ENCODE data around the gene TRIM8.

The TRIM8 gene

DNA sequence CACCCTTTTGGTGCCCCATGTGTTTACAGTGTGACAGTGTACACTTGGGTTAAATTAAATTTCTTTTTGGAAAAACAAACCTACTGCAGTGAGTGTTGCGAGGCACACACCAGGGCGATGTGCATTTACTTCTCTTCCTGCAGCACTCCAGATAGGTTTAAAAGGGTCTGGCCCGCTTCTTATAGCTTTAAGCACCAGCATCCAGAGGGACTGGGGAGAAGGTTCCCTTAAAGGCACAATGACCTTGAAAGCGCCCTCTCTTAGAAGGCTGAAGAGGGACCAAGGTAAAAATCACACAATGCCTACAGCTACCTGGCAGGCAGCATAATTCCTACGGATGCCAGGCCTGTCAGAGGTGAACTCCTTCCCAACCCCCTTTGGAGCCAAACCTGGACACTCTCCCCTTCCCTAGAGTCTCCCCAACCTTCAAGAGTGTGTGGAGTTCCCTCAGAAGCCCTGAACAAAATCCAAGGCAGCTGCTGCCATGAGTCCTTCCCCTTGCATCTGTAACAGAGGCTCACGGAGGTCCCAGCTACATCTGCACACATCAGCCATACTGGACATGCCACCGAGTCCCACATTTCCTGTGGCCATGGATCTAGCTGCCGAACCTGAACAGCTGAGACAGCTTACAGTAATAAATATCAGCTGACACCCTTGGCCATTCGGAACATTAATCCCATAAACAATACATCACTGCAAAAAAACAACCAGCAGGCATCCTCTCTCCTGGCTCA is 33.2 kb downstream of the TRIM8 start:
- Histone ChIP-seq H3K27me3 (replicated peaks in 2 of 5; ENCODE audit: control insufficient read depth in 4 of 5, insufficient read depth in 5 of 5, low read length in 4 of 5) (no peaks in the 10 kb centered on the region), H3K4me1 (ENCODE audit: control extremely low read depth in 1 of 4, control insufficient read depth in 4 of 4, insufficient read depth in 4 of 4, low read length in 3 of 4) (peaks cover 28 to 65% (median 54%) of the 10 kb centered on the region in 4 experiments), H3K27ac (ENCODE audit: insufficient read depth in 1 of 2, low read depth in 1 of 2, low read length in 2 of 2, poor library complexity in 1 of 2, severe bottlenecking in 2 of 2) (no peak overlapping the region), H3K9me3 (ENCODE audit: control extremely low read depth in 1 of 5, control insufficient read depth in 4 of 5, insufficient read depth in 2 of 5, low read depth in 1 of 5, low read length in 4 of 5) (no peaks in the 10 kb centered on the region), H3K36me3 (ENCODE audit: control insufficient read depth in 4 of 4, insufficient read depth in 4 of 4, low read length in 3 of 4) (peaks cover 0 to 3% (median 3%) of the 10 kb centered on the region in 4 experiments), H3K4me3 (ENCODE audit: control insufficient read depth in 1 of 7, extremely low read depth in 1 of 7, insufficient read depth in 4 of 7, low read depth in 2 of 7, low read length in 6 of 7) (no peak overlapping the region)
- DNase-seq, result no peak
- WGBS (ENCODE audit: insufficient coverage), result 97% methylated on average over 9 of the region's 9 CpGs
- CTCF ChIA-PET, result interaction anchor here (0.7 to 8.8 kb wide), 10 partner anchors 10 to 224 kb away, joined by 3 to 98 read pairs (median 7); partner anchors contain the start of genes ARL3 and SFXN2
- POLR2A ChIA-PET, result no interaction called here

DNA sequence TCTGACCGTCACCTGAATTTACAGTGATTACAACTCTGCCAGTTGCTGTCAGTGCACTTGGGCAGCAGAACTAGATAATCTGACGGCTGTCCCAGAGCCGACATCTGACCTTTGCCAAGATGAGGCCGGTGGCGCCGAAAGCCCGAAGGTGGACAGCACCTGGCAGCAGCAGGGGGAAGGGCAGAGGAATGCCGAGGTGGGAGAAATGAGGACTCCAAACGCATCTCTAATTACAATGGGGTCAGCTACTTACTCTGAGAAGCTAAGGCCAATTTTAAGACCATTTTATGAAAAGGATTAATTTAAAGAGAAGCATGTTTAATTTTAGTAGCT is 33.8 kb downstream of the TRIM8 start:
- ChIA-PET CTCF (interaction anchor here (0.6 to 8.8 kb wide), 13 partner anchors 10 to 224 kb away, joined by 3 to 98 read pairs (median 7); partner anchors contain the start of genes ARL3, SFXN2 and TRIM8), POLR2A (no interaction called here)
- Histone ChIP-seq H3K36me3 (ENCODE audit: control insufficient read depth in 4 of 4, insufficient read depth in 4 of 4, low read length in 3 of 4) (peaks cover 0 to 3% (median 3%) of the 10 kb centered on the region in 4 experiments), H3K27me3 (replicated peaks in 2 of 5; ENCODE audit: control insufficient read depth in 4 of 5, insufficient read depth in 5 of 5, low read length in 4 of 5) (no peaks in the 10 kb centered on the region), H3K4me1 (ENCODE audit: control extremely low read depth in 1 of 4, control insufficient read depth in 4 of 4, insufficient read depth in 4 of 4, low read length in 3 of 4) (peaks cover 28 to 61% (median 50%) of the 10 kb centered on the region in 4 experiments), H3K9me3 (ENCODE audit: control extremely low read depth in 1 of 5, control insufficient read depth in 4 of 5, insufficient read depth in 2 of 5, low read depth in 1 of 5, low read length in 4 of 5) (no peaks in the 10 kb centered on the region), H3K4me3 (ENCODE audit: control insufficient read depth in 1 of 7, extremely low read depth in 1 of 7, insufficient read depth in 4 of 7, low read depth in 2 of 7, low read length in 6 of 7) (no peak overlapping the region), H3K27ac (ENCODE audit: insufficient read depth in 1 of 2, low read depth in 1 of 2, low read length in 2 of 2, poor library complexity in 1 of 2, severe bottlenecking in 2 of 2) (no peak overlapping the region)
- WGBS (ENCODE audit: insufficient coverage), result 99% methylated on average over 9 of the region's 9 CpGs
- DNase-seq, result no peak

DNA sequence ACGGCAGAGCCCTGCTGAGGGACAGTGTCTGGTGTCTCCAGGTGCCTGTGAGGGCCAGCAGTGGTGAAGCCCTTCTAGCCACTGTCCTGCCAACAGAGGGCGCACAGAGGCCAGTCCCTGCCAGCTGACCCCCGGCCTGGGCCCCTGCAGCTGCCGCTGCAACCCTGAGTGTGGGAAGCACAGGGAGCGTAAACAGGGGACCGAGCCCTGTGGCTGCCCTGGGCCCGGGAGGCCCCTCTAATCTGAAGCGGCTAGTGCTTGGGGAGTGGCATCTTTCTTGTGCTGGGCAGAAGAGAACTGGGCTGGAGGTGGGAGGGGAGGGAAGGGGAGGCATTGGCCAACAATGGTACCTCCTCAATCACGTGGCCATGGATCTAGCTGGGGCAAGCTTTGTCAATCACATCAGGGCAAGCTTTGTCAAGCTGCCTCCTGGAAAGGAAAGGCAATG is 34.6 kb downstream of the TRIM8 start:
- WGBS (ENCODE audit: insufficient coverage), result 13% methylated on average over 7 of the region's 9 CpGs
- H3K4me1 ChIP-seq (ENCODE audit: control extremely low read depth in 1 of 4, control insufficient read depth in 4 of 4, insufficient read depth in 4 of 4, low read length in 3 of 4), result peaks cover 23 to 56% (median 42%) of the 10 kb centered on the region in 4 experiments
- H3K9me3 ChIP-seq (ENCODE audit: control extremely low read depth in 1 of 5, control insufficient read depth in 4 of 5, insufficient read depth in 2 of 5, low read depth in 1 of 5, low read length in 4 of 5), result no peaks in the 10 kb centered on the region
- no peaks in the 10 kb centered on the region for H3K27me3 ChIP-seq (replicated peaks in 2 of 5; ENCODE audit: control insufficient read depth in 4 of 5, insufficient read depth in 5 of 5, low read length in 4 of 5)
- DNase-seq, result peak; percentile 32 to 42 (median 33)
- H3K4me3 ChIP-seq (ENCODE audit: control insufficient read depth in 1 of 7, extremely low read depth in 1 of 7, insufficient read depth in 4 of 7, low read depth in 2 of 7, low read length in 6 of 7), result peak overlapping the region in 2 of 7 experiments; percentile 26 to 38
- no peak overlapping the region for H3K27ac ChIP-seq (ENCODE audit: insufficient read depth in 1 of 2, low read depth in 1 of 2, low read length in 2 of 2, poor library complexity in 1 of 2, severe bottlenecking in 2 of 2)
- peaks cover 0 to 3% (median 3%) of the 10 kb centered on the region in 4 experiments for H3K36me3 ChIP-seq (ENCODE audit: control insufficient read depth in 4 of 4, insufficient read depth in 4 of 4, low read length in 3 of 4)
- ChIA-PET CTCF (interaction anchor here (1.0 to 8.8 kb wide), 13 partner anchors 9 to 223 kb away, joined by 3 to 98 read pairs (median 7); partner anchors contain the start of genes ARL3, SFXN2 and TRIM8), POLR2A (no interaction called here)

DNA sequence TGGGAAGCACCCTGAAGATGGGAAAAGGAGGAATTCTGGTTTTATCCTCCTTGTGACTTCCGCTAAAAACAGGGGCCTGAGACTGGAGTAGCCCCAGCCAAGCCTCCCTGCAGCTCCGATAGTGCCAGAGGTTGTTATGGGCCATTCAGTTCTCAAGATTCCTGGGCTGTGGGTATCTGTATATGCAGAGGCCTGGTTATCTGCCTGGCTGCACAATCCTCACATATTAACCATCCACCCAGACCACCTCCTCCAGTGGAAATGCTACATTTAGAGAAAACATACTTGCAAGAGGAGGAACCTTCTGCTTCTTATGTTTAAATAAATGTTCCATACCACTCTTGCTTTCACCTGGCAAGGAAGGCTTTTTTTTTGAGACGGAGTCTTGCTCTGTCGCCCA is 35.3 kb downstream of the TRIM8 start:
- no peaks in the 10 kb centered on the region for H3K27me3 ChIP-seq (replicated peaks in 2 of 5; ENCODE audit: control insufficient read depth in 4 of 5, insufficient read depth in 5 of 5, low read length in 4 of 5)
- H3K9me3 ChIP-seq (ENCODE audit: control extremely low read depth in 1 of 5, control insufficient read depth in 4 of 5, insufficient read depth in 2 of 5, low read depth in 1 of 5, low read length in 4 of 5), result no peaks in the 10 kb centered on the region
- POLR2A ChIA-PET, result no interaction called here
- no peak for DNase-seq
- peaks cover 0 to 3% (median 3%) of the 10 kb centered on the region in 4 experiments for H3K36me3 ChIP-seq (ENCODE audit: control insufficient read depth in 4 of 4, insufficient read depth in 4 of 4, low read length in 3 of 4)
- peaks cover 21 to 48% (median 35%) of the 10 kb centered on the region in 4 experiments for H3K4me1 ChIP-seq (ENCODE audit: control extremely low read depth in 1 of 4, control insufficient read depth in 4 of 4, insufficient read depth in 4 of 4, low read length in 3 of 4)
- WGBS (ENCODE audit: insufficient coverage), result 100% methylated on average over 3 of the region's 4 CpGs
- H3K4me3 ChIP-seq (ENCODE audit: control insufficient read depth in 1 of 7, extremely low read depth in 1 of 7, insufficient read depth in 4 of 7, low read depth in 2 of 7, low read length in 6 of 7), result no peak overlapping the region
- CTCF ChIA-PET, result interaction anchor here (1.0 to 8.8 kb wide), 10 partner anchors 8 to 222 kb away, joined by 5 to 98 read pairs (median 10); partner anchors contain the start of genes ARL3, SFXN2 and TRIM8
- no peak overlapping the region for H3K27ac ChIP-seq (ENCODE audit: insufficient read depth in 1 of 2, low read depth in 1 of 2, low read length in 2 of 2, poor library complexity in 1 of 2, severe bottlenecking in 2 of 2)

DNA sequence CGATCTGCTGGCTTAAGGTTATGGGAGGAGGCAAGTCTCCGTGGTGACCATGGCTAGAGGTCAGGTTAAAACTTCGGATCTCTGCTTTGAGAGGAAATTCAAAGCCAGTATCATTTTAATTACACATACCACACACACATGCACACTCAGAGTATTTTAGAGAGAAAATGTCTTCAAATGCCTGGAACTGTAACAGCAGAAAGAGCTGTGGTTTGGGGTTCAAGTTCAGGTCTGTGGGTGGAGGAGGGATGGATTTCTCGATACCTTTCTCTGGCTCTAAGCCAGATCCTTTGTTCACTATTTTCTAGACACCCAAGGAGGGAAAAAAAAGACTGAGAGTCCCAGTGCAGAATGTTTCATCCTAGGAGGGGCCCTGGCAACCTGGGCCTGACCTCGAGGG is 37.4 kb downstream of the TRIM8 start:
- peaks cover 4 to 29% (median 15%) of the 10 kb centered on the region in 4 experiments for H3K4me1 ChIP-seq (ENCODE audit: control extremely low read depth in 1 of 4, control insufficient read depth in 4 of 4, insufficient read depth in 4 of 4, low read length in 3 of 4)
- DNase-seq, result no peak
- no peak overlapping the region for H3K27ac ChIP-seq (ENCODE audit: insufficient read depth in 1 of 2, low read depth in 1 of 2, low read length in 2 of 2, poor library complexity in 1 of 2, severe bottlenecking in 2 of 2)
- no peaks in the 10 kb centered on the region for H3K27me3 ChIP-seq (replicated peaks in 2 of 5; ENCODE audit: control insufficient read depth in 4 of 5, insufficient read depth in 5 of 5, low read length in 4 of 5)
- H3K9me3 ChIP-seq (ENCODE audit: control extremely low read depth in 1 of 5, control insufficient read depth in 4 of 5, insufficient read depth in 2 of 5, low read depth in 1 of 5, low read length in 4 of 5), result no peaks in the 10 kb centered on the region
- ChIA-PET POLR2A (no interaction called here), CTCF (interaction anchor here (0.9 kb wide), 1 partner anchor 12 kb away, joined by 5 read pairs; no protein-coding TSS in a partner anchor)
- no peak overlapping the region for H3K4me3 ChIP-seq (ENCODE audit: control insufficient read depth in 1 of 7, extremely low read depth in 1 of 7, insufficient read depth in 4 of 7, low read depth in 2 of 7, low read length in 6 of 7)
- H3K36me3 ChIP-seq (ENCODE audit: control insufficient read depth in 4 of 4, insufficient read depth in 4 of 4, low read length in 3 of 4), result peaks cover 0 to 11% (median 8%) of the 10 kb centered on the region in 4 experiments
- 93% methylated on average over 3 of the region's 5 CpGs for WGBS (ENCODE audit: insufficient coverage)

DNA sequence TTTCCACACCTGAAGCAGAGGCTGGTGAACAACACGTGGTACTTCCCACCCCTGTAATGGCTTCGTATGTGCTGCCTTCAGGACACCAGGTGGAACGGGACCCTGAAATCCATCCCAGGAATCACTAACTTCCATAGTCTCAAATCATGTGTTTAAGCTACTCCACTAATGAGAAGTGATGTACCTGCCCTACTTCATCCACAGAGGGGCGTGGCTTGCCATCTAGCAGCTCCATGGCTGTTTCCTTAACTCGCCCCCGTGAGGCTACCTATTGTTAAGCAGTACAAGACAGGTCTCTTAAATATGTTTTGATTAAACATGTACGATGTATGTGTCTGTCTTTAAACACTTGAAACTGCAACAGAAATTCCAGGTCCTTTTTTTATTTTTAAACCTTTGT is 38.1 kb downstream of the TRIM8 start:
- H3K36me3 ChIP-seq (ENCODE audit: control insufficient read depth in 4 of 4, insufficient read depth in 4 of 4, low read length in 3 of 4), result peaks cover 0 to 11% (median 8%) of the 10 kb centered on the region in 4 experiments
- POLR2A ChIA-PET, result no interaction called here
- no peaks in the 10 kb centered on the region for H3K9me3 ChIP-seq (ENCODE audit: control extremely low read depth in 1 of 5, control insufficient read depth in 4 of 5, insufficient read depth in 2 of 5, low read depth in 1 of 5, low read length in 4 of 5)
- no peak overlapping the region for H3K27ac ChIP-seq (ENCODE audit: insufficient read depth in 1 of 2, low read depth in 1 of 2, low read length in 2 of 2, poor library complexity in 1 of 2, severe bottlenecking in 2 of 2)
- DNase-seq, result no peak
- H3K4me1 ChIP-seq (ENCODE audit: control extremely low read depth in 1 of 4, control insufficient read depth in 4 of 4, insufficient read depth in 4 of 4, low read length in 3 of 4), result peaks cover 0 to 21% (median 10%) of the 10 kb centered on the region in 4 experiments
- no peaks in the 10 kb centered on the region for H3K27me3 ChIP-seq (replicated peaks in 2 of 5; ENCODE audit: control insufficient read depth in 4 of 5, insufficient read depth in 5 of 5, low read length in 4 of 5)
- H3K4me3 ChIP-seq (ENCODE audit: control insufficient read depth in 1 of 7, extremely low read depth in 1 of 7, insufficient read depth in 4 of 7, low read depth in 2 of 7, low read length in 6 of 7), result no peak overlapping the region
- CTCF ChIA-PET, result interaction anchor here (0.9 to 1.6 kb wide), 2 partner anchors 11 to 12 kb away, joined by 5 to 6 read pairs; no protein-coding TSS in a partner anchor
- WGBS (ENCODE audit: insufficient coverage), result 98% methylated on average over 6 of the region's 7 CpGs

DNA sequence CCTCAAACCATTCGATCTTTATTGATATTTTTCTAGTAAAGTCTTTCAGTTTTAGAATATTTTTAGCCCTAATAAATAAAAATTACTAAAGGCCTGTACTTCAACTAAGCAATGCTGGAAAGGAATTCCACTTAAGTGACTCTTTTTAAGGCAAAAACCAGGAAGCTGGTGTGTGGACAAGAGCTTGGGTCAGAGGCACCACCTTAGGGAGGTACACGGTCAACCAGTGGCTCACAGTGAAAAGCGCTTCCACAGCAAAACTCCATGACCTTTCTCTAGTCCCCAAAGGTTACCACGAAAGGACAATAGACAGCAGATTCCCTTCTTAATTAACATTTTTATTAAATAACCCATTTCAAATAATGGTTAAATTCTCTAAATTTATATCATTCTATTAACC is 38.7 kb downstream of the TRIM8 start:
- Histone ChIP-seq H3K9me3 (ENCODE audit: control extremely low read depth in 1 of 5, control insufficient read depth in 4 of 5, insufficient read depth in 2 of 5, low read depth in 1 of 5, low read length in 4 of 5) (no peaks in the 10 kb centered on the region), H3K27me3 (replicated peaks in 2 of 5; ENCODE audit: control insufficient read depth in 4 of 5, insufficient read depth in 5 of 5, low read length in 4 of 5) (no peaks in the 10 kb centered on the region), H3K27ac (ENCODE audit: insufficient read depth in 1 of 2, low read depth in 1 of 2, low read length in 2 of 2, poor library complexity in 1 of 2, severe bottlenecking in 2 of 2) (no peak overlapping the region), H3K4me1 (ENCODE audit: control extremely low read depth in 1 of 4, control insufficient read depth in 4 of 4, insufficient read depth in 4 of 4, low read length in 3 of 4) (peaks cover 0 to 17% (median 10%) of the 10 kb centered on the region in 4 experiments), H3K36me3 (ENCODE audit: control insufficient read depth in 4 of 4, insufficient read depth in 4 of 4, low read length in 3 of 4) (peaks cover 0 to 11% (median 8%) of the 10 kb centered on the region in 4 experiments), H3K4me3 (ENCODE audit: control insufficient read depth in 1 of 7, extremely low read depth in 1 of 7, insufficient read depth in 4 of 7, low read depth in 2 of 7, low read length in 6 of 7) (no peak overlapping the region)
- DNase-seq, result no peak
- ChIA-PET CTCF (interaction anchor here (1.6 kb wide), 1 partner anchor 13 kb away, joined by 6 read pairs; no protein-coding TSS in a partner anchor), POLR2A (no interaction called here)
- no CpG with 5 or more reads among the region's 4 CpGs for WGBS (ENCODE audit: insufficient coverage)

Measured in common myeloid progenitor, CD34-positive (primary cell).